Activated B cell treated with CpG ODN at 0.5 μM for 24 hours (primary cell): ENCODE measurements around the gene AGO1. TPM values are rescaled to one million over a fixed set of nuclear protein-coding genes. Genes with fewer than 3 reads are reported as not detected.

Source experiments
- ATAC-seq: fragments of 200-7000 bp; cut with Tn5 transposase; one replicate; pipeline ENCODE4 v1.10.0; 2021; ENCODE audit warnings: low read depth, mild to moderate bottlenecking, moderate library complexity
- CTCF ChIA-PET: fragments of 350-600 bp; sonication (Branson Sonifier 250); formaldehyde crosslinking; loops from one replicate; lab custom pipeline; 2021; ENCODE audit warnings: antibody characterized with exemption; lab: Charles Lee
- POLR2A ChIA-PET: fragments of 350-600 bp; sonication (Branson Sonifier 250); formaldehyde crosslinking; loops from one replicate; lab custom pipeline; 2021; ENCODE audit warnings: antibody characterized with exemption; lab: Charles Lee
- DNase-seq: peaks from one replicate; pipeline ENCODE4 v3.0.0; 2022
- H3K27ac Mint-ChIP-seq: one replicate; pipeline ENCODE4 v1.8.0; 2020; ENCODE audit warnings: mixed read lengths
- H3K27me3 Mint-ChIP-seq: one replicate; pipeline ENCODE4 v1.8.0; 2021; ENCODE audit warnings: mixed read lengths
- H3K36me3 Mint-ChIP-seq: one replicate; pipeline ENCODE4 v1.8.0; 2021; ENCODE audit warnings: low read depth, mixed read lengths
- H3K4me1 Mint-ChIP-seq: one replicate; pipeline ENCODE4 v1.8.0; 2021; ENCODE audit warnings: mixed read lengths
- H3K4me3 Mint-ChIP-seq: one replicate; pipeline ENCODE4 v1.8.0; 2020; ENCODE audit warnings: mild to moderate bottlenecking, mixed read lengths
- H3K9me3 Mint-ChIP-seq: one replicate; pipeline ENCODE4 v1.8.0; 2020; ENCODE audit warnings: mixed read lengths
- CTCF ChIP-seq: fragments of 200-600 bp; IDR thresholded peaks from one replicate; pipeline ENCODE4 v1.8.0; 2022; ENCODE audit warnings: antibody characterized with exemption, mild to moderate bottlenecking
- intact Hi-C: fragments of 100-400 bp; cut with micrococcal nuclease; formaldehyde crosslinking; loops from one replicate; pipeline ENCODE4 v1.15.1; 2024
- total RNA-seq: library from RNA; stranded (reverse); gene quantifications from 2 replicates; pipeline ENCODE4 v1.2.3, GENCODE V29; 2022

AGO1 gene
- total RNA-seq, 1 donor from 2014 or later = 34.3 TPM

- no peak for TF ChIP-seq CTCF
- intact Hi-C loops = no loop called here
- DNase-seq (no peak), ATAC-seq (no peak)
- ChIA-PET POLR2A (no interaction called here), CTCF (no interaction called here)
- no peaks in the 10 kb centered on the region for H3K4me1 Mint-ChIP-seq
- no peaks in the 10 kb centered on the region for H3K27me3 Mint-ChIP-seq
- no peak overlapping the region for H3K4me3 Mint-ChIP-seq
- peaks cover 88% of the 10 kb centered on the region for H3K36me3 Mint-ChIP-seq
- H3K9me3 Mint-ChIP-seq = no peaks in the 10 kb centered on the region
- no peak overlapping the region for H3K27ac Mint-ChIP-seq
Measured at GRCh38 chr1:35914717-35915116, 31.7 kb downstream of the AGO1 start.

GRCh38 chr1:35915693-35916092 is 32.7 kb downstream of the AGO1 start:
- H3K4me1 Mint-ChIP-seq = no peaks in the 10 kb centered on the region
- peaks cover 94% of the 10 kb centered on the region for H3K36me3 Mint-ChIP-seq
- ATAC-seq (no peak), DNase-seq (no peak)
- no peak for TF ChIP-seq CTCF
- H3K27me3 Mint-ChIP-seq = no peaks in the 10 kb centered on the region
- CTCF ChIA-PET = no interaction called here
- H3K27ac Mint-ChIP-seq = no peak overlapping the region
- no peak overlapping the region for H3K4me3 Mint-ChIP-seq
- intact Hi-C loops = no loop called here
- H3K9me3 Mint-ChIP-seq = no peaks in the 10 kb centered on the region
- POLR2A ChIA-PET = no interaction called here

GRCh38 chr1:35923791-35924221 is 40.8 kb downstream of the AGO1 start:
- Mint-ChIP-seq H3K9me3 (no peaks in the 10 kb centered on the region), H3K27ac (no peak overlapping the region), H3K27me3 (no peaks in the 10 kb centered on the region), H3K36me3 (peaks cover 26% of the 10 kb centered on the region), H3K4me3 (no peak overlapping the region), H3K4me1 (peaks cover 17% of the 10 kb centered on the region)
- DNase-seq = no peak
- intact Hi-C loops = no loop called here
- CTCF ChIA-PET = no interaction called here
- POLR2A ChIA-PET = no interaction called here
- TF ChIP-seq CTCF = no peak
- no peak for ATAC-seq

GRCh38 chr1:35924838-35925237 is 41.8 kb downstream of the AGO1 start:
- no peak overlapping the region for H3K4me3 Mint-ChIP-seq
- DNase-seq (no peak), ATAC-seq (no peak)
- intact Hi-C loops = no loop called here
- no peaks in the 10 kb centered on the region for H3K27me3 Mint-ChIP-seq
- CTCF ChIA-PET = no interaction called here
- POLR2A ChIA-PET = no interaction called here
- H3K27ac Mint-ChIP-seq = no peak overlapping the region
- H3K36me3 Mint-ChIP-seq = peaks cover 16% of the 10 kb centered on the region
- no peaks in the 10 kb centered on the region for H3K9me3 Mint-ChIP-seq
- TF ChIP-seq CTCF = no peak
- peaks cover 17% of the 10 kb centered on the region for H3K4me1 Mint-ChIP-seq

GRCh38 chr1:35925741-35926140 is 42.7 kb downstream of the AGO1 start:
- Mint-ChIP-seq H3K27me3 (no peaks in the 10 kb centered on the region), H3K4me1 (peaks cover 21% of the 10 kb centered on the region), H3K4me3 (no peak overlapping the region), H3K27ac (no peak overlapping the region), H3K36me3 (peaks cover 9% of the 10 kb centered on the region), H3K9me3 (no peaks in the 10 kb centered on the region)
- intact Hi-C loops = no loop called here
- CTCF ChIA-PET = no interaction called here
- TF ChIP-seq CTCF = no peak
- ATAC-seq = no peak
- DNase-seq = no peak
- POLR2A ChIA-PET = no interaction called here
